NCI-H460 (cell line): ENCODE measurements around the gene NOTUM. TPM values are rescaled to one million over a fixed set of nuclear protein-coding genes. Genes with fewer than 3 reads are reported as not detected.
"Not testable (repeated sequence)": the region's sequence is repeated elsewhere in the genome, so short reads cannot be mapped to it uniquely, and the experiment has no call there.

Experiments
- DNase-seq: peaks from one replicate; pipeline ENCODE4 v3.0.0-alpha.2; 2016; ENCODE audit warnings: low read depth; ENCODE audit errors: extremely low read depth
- total RNA-seq: library from RNA; depleted of rRNA; stranded (reverse); fragments of >200 nt; shearing (Covaris generic); gene quantifications from 2 replicates; pipeline ENCODE4 v1.2.3, GENCODE V29; 2014

The NOTUM gene
- total RNA-seq, 1 experiment from 2014 or later, result 0.15 TPM

GRCh38 chr17:81996757-81997441 is 35.9 kb upstream of the NOTUM start:
- DNase-seq, result no peak

GRCh38 chr17:81996232-81996756 is 35.3 kb upstream of the NOTUM start:
- no peak for DNase-seq

- DNase-seq, result no peak
Measured at GRCh38 chr17:81995463-81996231, 34.7 kb upstream of the NOTUM start.

DNA sequence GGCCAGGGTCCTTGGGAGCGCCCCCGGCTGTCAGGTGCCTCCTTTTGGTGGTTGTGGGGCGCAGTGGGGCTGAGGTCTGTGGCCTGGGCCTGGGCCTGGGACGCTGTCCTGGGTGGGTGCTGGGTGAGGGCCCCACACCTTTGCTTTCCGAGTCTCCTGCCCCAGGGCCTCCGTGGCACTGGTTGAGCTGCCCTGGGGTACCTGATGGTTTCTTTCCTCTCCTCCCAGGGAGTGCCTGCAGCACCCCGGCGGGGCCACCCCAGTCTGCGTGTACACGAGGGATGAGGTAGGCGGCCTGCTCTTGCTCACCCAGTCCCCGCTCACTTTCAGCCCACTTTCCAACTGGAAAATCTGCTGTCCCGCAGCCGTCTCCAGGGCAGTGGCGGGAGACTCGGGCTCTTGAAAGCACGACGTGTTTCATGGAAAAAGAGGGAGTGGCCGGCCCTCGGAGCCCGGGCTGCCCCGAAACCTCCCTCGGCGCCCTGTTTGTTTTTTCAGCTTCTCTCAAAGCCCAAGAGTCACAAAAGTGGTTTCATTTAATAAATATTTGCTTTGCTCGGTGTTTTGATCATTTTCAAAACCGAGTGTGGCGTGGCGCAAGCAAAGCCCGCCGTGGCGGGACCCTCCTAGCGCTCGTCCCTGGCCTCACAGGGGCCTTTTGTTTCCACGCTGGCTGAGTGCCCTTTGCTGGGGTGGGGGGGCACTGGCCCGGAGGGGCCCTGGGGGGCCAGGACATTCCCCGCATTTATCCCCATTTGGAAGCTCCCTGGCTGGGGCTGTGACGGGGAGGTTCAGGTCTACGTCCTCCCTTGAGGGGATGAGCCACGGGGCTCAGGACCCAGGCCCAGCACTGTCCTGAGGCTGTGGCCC is 33.8 kb upstream of the NOTUM start:
- DNase-seq, result no peak

DNA sequence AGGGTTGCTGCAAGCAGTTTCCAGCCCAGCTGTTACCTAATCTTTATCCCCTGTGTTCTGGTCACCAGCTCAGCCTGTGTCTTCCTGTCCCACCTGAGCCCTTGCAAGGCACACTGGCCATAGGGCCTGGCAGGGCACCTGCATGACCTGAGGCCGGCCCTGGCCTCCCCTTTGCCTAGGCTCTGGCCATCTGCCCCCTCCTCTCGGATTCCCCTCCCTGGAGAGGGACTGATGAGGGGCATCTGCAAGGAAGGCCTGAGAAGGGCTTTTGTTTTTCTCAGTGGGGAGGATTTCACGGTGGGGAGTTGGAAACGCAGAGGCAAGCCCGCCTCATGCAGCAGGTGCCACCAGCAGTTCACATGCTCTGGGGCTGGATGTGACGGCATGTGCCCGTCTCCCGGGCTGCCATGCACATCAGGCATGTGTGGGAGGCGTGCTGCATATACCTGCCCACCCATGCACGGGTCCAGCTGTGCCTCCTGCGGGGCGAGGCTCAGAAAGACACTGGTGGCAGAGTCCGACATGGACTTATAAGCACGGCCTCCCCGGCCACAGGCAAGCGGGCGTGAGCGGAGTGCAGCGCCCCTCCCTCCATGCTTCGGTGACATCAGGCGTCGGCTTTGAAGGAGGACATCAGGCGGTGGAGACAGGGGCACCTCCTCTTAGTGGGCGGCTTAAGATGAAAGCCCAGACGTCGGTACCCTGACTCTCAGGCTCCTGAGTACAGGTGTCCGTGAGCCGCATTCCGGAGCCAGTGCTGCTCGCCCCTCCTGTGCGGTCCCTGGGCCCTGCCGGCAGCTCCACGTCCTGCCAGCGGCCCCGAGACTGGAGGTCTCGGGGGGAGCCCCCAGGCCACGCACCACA is 33.0 kb upstream of the NOTUM start:
- DNase-seq, result no peak

DNA sequence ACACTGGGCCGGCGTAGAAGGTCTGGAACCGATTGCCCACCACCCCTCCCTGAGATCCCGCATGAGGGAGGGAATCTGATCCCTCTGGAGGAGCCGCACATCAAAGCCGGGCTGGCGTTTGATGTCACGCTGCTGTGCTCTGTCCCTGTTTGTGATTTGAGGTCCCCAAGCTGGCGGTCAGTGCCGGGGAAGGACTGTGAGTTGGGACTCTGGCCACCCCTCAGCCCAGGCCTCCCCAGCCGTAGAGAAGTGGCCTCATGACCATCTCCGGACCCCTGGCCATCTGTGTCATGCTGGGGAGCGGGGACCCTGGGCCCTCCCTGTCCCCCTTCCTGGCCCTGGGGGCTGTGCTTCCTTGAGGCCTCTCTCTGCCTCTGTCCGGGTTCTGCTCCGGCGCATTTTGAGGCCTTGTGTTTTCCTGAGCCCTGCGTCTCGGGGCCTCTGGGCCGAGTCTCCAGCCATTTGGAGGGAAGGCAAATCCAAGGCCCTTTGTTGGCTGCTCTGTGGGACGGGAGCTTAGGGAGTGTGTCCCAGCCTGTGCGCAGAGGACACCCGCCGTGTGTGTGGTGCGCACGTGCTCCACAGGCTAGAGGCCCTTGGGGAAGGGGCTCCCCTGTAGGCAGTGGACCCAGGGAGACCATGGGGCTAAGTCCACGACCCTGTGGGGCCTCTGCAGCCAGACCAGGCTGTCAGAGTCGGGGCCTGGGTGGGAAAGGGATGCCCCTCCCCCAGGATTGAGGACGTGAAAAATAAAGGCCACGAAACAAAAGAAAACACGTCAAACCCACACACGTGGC is 31.5 kb upstream of the NOTUM start:
- no peak for DNase-seq

DNA sequence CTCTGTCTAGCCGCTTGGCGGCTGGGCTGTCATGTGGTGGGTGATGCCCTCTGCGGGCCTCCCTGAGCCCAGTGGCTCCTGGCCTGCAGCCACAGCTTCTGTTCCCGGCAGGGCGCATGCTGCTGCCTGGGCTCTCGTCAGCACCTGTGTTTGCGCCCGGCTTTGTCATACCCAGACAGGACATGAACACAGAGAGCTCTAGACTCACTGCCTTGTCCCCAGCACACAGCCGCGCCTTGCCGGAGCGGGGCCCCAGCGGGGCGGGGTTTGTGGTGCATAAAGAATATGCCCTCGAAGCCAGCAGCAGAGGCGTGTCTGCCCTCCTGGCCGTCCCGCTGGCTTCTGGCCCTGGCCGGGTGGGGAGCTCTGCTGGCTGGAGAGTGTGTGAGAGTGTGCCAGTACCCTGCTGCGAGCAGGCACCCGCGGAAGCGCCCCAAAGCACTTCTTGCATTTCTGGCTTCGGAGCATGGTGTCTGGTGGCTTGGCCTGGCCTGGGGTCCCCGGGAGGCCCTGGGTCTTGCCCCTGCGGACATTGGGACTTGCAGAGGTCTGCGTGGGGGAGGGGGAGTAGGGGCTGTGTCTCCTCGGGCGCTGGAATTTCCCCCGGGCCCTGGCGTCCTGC is 30.8 kb upstream of the NOTUM start:
- peak; percentile 30 for DNase-seq

GRCh38 chr17:81990836-81991683 is 30.1 kb upstream of the NOTUM start:
- DNase-seq, result no peak

GRCh38 chr17:81987161-81987770 is 26.3 kb upstream of the NOTUM start:
- DNase-seq, result no peak

DNA sequence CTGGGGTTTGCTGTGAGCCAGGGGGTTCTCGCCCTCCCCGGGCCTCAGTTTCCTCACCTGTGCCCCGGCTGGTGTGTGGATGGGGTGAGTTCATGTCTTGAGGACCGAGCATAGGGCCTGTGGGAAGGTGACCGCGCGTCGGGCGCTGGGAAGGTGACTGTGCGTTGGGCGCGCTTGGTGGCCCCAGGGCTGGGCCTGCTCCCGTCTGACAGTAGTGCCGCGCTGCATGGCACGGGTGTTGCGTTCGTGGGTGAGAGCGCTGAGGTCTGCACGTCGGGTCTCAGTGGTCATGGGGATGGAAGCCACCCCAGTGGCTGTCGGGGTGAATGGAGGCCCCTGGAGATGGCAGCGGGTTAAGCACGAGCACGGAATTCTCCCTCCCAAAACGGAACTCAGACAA is 25.6 kb upstream of the NOTUM start:
- no peak for DNase-seq

- DNase-seq, result no peak
Measured at GRCh38 chr17:81984773-81985410, 23.9 kb upstream of the NOTUM start.

DNA sequence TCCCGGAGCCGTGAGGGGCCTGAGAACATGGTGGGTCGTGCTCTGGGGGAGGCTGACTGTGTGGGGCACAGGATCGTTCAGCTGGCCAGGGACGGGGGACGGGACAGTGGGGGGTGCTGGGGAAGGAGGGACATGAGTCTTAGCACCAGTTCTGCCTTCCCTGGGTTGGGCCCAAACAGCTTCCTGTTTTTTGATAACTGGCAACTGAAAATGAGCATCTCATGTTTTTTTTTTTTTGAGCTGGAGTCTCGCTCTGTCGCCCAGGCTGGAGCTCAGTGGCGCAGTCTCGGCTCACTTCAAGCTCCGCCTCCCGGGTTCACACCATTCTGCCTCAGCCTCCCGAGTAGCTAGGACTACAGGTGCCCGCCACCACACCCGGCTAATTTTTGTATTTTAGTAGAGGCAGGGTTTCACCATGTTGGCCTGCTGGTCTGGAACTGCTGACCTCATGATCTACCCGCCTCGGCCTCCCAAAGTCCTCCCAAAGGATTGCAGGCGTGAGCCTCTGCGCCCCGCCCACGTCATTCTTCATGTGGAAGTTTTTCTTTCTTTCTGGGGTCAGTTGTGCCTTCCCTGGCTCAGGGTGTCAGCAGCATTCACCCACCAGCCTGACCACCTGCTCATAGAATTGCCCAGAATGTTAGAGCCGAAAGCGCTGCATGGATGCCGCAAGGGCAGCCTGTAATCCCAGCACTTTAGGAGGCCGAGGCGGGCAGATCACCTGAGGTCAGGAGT is 22.8 kb upstream of the NOTUM start:
- DNase-seq, result no peak

DNA sequence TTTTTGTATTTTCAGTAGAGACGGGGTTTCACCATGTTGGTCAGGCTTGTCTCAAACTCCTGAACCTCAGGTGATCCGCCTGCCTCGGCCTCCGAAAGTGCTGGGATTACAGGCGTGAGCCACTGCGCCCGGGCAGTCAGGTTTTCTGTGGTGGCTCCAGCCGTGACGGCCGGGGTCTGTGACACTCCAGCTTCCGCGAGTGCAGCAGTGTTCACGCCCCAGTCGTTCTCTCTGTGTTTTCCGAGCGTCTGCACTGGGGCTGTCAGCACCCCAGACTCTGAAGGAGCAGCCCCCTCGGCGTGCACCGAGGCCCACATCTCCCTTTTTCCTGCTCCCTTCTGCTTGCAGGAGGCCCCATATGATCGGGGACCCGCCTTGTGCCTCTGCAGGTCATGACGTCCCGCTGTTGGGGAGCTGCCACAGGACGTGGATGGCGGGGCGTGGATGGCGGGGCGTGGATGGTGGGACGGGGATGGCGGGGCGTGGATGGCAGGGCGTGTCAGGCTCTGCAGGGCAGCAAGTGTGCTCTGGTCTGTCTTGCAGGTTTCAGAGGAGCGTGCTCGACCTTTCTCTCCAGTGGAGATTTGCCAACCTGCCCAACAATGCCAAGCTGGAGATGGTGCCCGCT is 22.1 kb upstream of the NOTUM start:
- DNase-seq, result no peak

- not testable (repeated sequence) for DNase-seq
Measured at GRCh38 chr17:81981511-81981910, 20.5 kb upstream of the NOTUM start.

GRCh38 chr17:81980707-81981343 is 19.8 kb upstream of the NOTUM start:
- no peak for DNase-seq
